Stimulated activated CD8-positive, alpha-beta memory T cell treated with anti-CD3 and anti-CD28 coated beads, Interleukin-15, amount 100 ng/mL, for 4 hours (primary cell): ENCODE measurements around the gene NR4A1.

Experiments used
- DNase-seq, 2 donors: peaks; one replicate each; pipeline ENCODE4 v3.0.0-alpha.2; 2020; ENCODE audit warnings: low read depth in 2 of 2

The NR4A1 gene

DNA sequence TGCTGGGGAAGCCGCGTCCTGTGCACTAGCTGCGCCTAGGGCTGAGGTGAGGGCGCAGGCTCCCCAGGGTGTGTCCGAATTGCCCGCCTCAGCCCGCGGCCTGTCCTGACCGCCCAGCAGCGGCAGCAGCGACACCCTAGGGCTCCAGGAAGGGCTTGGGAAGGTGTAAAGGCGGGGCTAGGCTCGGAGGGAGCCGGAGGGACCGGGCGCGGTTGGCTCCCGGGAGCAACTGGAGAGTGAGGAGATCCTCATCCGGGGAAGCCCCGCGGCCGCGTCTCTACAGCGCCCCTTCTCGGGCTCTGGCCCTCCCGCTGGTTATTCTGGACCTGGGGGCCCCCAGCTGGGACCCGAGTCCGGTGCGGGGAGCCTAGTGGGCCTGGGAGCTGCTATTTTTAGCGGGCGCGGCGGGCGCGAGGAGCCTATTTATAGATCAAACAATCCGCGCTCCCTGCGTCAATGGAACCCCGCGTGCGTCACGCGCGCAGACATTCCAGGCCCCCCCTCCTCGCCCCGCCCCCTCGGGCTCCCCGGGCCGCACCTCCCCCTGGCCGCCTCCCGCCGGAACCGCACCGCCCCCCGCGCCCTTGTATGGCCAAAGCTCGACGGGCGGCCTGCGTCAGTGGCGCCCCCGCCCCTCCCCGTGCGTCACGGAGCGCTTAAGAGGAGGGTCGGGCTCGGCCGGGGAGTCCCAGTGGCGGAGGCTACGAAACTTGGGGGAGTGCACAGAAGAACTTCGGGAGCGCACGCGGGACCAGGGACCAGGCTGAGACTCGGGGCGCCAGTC is at the start of gene NR4A1:
NR4A1 (plus strand) TSS at position 685 of the 784 bp plus-strand sequence. CDS start 2,887 bp downstream, outside the sequence.
- DNase-seq = peak; percentile 97 to 99

DNA sequence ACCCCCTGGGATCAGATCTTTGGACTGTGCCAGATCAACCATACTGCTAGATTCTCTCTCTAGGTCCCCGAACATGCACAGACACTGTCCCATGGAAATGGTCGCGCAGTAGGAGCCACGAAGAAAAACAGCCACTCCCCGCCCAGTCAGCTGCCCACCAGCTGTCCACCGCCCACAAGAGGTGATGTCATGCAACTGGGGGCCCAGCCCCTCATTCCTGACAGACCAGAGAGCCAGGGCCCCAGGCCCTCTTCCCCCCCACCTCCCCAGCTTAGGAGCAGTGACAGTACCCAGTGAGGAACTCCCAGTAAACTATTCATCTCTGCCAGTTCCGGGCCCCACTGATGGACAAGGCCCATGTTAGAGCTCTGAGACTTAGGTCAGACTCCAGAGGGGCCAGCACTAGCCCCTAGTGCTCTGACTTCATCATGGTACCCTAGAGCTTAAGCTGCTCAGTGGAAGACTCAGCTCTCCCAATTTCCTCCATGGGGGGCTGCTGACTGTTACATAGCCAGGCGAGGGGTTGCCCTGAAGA is 48.2 kb upstream of the NR4A1 start:
- no peak for DNase-seq

DNA sequence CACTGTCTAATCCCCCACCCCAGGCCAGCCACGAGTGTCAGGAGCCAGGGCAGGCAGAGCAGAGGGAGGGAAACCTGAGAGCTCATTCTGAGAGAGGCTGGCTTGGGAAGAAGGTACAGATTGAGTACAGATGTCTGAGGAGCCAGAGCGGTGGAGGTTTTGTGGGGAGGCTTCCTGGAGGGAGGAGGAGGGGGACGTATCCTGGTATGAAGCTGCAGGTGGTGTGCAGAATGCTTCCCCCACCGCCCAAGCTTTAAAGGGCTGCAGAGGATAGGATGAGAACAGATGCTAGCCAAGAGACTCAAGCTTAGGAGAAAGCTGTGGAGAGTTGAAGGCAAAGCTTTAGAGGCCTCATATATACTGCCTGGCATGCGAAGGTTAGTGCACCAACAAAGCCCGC is 47.7 kb upstream of the NR4A1 start:
- no peak for DNase-seq

DNA sequence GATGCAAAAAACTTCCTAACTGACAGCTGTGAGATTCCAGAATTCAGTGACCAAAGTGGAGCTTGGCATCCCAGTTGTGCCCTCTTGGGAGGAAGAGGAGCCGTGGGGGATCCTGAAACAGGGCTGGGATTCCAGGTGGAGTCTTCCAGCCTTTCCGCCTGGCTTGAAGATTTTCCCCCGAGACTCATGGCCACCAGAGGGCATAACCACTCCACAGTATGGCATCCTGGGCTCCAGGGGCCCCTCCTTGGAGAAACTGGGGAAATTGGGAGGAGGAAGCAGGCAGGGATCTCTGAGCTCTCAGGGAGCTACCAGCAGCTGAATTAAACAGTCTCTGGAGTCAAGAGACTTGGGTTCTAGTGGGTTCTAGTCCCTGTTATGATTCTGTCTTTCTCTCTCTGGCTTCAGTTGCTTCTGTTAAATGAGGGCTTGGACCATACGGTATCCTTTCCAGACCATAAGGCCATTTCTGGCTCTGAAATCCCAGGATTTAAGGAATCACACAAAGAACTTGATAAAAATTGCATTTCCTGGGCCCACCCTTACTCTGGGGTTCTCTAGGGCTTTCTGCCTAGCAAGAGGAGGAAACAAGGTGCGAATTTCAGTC is 47.1 kb upstream of the NR4A1 start:
- no peak for DNase-seq

DNA sequence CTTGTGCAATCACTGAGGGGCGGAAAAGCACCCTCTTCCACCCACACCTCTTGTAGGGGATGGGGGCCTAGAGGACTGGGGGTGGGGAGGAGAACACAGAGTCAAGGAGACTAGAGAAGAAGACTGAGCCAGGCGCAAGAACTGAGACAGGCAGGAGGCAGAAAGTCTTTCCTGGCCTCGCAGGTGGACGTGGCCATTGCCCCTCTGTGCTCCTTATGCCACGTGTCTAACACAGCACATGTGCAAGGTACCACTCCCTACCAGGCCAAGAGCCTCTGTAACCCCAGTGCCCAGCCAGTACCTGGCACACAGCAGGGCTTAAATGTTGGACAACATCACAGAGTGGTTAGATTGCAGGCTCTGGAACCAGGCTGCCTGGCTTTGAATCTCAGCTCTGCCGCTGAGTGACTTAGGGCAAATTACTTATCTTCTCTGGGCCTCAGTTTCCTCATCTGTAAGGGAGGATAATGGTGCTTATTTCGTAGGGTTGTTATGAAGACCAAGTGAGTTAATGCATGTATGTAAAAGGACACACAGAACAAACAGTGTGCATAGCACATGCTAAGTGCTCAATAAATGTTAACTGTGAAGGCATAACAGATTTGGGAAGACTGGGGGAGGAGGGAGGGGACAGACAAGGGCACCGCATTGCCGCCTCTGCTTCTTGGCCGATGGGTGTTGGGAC is 45.9 kb upstream of the NR4A1 start:
- DNase-seq = no peak

DNA sequence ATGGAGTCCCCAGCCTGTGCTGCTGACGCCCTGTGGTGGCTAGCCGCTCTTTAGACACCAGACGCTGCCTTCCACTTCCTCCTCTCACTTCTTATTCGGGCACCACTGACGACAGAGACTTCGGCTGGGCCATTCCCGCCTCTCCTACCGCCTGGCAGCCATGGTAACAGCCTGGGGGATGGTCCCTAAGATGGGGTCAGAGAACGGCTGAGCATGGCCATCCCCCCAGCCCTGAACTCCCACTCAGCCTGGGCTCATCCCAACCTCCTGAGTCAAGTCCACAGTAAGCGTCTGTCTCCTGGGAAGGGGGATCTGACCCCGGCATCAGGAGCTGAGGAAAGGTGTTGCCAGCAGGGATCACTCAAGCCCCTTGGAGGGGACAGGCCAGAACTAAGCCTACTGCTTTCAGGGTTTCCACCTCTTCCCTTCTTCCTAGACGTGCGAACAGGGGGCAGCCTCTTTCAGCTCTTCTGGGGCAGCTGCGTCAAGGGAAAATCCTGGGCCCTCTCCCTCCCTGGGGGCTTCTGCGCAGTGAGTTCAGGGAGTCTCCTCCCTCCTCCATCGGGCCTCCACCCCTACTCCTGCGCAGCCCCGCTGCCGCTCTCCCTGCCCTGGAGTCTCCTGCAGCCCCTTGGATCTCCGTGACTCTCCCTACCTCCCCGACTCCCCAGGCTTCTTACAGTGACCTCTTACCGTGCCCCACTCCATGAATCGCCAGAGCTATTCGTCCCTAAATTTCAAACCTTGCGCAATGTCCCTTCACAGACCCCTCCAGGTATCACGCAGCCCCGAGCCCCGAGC is 45.1 kb upstream of the NR4A1 start:
- DNase-seq = no peak

DNA sequence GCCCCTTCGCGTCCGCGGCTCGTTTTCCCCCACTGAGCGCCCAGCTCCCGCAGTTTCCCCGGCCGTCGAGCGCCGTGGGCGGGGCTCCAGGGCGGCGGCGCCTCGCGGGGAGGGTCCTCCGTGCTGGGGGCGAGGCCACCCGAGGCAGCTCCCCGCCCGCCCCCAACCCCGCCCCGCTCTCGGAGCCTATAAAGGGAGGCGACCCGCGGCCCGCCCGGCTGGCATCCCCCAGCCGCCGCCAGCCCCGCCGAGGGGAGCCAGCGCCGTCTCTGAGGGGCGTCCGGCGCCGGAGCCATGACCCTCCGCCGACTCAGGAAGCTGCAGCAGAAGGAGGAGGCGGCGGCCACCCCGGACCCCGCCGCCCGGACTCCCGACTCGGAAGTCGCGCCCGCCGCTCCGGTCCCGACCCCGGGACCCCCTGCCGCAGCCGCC is 44.5 kb upstream of the NR4A1 start, which contains the start of gene TAMALIN:
TAMALIN (plus strand) TSS at position 221 of the 432 bp plus-strand sequence; CDS start at position 295, 74 bp downstream.
- DNase-seq = peak; percentile 61 to 68

DNA sequence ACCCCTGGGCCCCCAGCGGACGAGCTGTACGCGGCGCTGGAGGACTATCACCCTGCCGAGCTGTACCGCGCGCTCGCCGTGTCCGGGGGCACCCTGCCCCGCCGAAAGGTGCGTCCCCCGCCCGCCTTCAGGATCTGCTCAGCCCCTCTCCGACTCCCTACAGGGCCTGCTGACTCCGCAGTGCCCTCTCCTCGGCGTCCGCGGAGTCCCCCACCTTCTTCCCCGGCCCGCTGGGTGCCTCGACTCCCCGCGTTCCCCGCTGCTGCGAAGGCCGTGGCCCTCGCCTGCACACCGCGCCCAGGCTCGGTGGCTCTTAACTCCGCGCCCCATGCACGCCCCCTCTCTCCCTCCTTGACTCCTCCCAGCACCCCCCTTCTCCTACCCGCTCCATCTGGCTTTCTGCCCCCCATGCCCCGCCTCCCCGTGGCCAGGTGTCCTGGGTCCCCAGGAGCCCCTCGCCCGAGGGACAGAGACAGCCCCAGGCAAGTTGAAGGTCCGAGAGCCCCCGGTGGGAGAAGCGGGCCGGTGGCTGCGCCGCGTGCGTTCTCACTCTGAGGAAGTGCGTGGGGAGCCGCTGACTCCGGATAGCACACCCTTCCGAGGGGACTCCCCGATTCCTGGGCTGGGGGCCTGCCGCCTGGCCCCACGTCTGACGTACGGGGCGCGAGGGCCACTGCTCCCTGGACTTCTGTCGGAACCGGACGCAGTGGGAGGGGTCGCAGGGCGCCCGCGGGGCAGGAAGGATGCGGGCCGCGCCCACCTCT is 43.9 kb upstream of the NR4A1 start:
- DNase-seq = peak in 1 of 2 donors; percentile 45

DNA sequence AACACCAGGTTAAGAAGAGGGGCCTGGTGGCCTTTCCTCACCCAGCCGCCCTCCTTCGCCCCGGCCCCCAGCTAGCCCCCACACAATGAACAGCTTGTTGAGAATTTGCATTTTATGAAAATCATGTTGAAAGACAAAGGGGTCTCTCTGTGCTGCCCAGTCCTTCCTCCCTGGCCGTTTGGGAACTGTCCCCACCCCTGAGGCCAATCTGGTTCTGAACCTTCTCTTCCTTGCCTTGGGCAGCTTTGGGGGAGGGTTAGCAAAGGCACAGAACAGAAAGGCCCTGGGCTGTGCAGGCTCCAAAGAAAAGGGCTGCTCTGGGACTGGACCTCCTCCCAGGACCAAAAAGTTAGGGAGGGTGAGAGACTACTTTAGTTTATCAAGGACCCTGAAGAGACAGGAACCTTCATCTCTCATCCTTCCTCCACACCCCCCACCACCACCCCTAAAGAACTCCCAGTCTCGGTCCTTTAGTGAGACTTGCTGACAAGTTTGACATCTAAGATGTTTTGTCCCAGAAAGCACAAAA is 43.2 kb upstream of the NR4A1 start:
- DNase-seq = no peak

DNA sequence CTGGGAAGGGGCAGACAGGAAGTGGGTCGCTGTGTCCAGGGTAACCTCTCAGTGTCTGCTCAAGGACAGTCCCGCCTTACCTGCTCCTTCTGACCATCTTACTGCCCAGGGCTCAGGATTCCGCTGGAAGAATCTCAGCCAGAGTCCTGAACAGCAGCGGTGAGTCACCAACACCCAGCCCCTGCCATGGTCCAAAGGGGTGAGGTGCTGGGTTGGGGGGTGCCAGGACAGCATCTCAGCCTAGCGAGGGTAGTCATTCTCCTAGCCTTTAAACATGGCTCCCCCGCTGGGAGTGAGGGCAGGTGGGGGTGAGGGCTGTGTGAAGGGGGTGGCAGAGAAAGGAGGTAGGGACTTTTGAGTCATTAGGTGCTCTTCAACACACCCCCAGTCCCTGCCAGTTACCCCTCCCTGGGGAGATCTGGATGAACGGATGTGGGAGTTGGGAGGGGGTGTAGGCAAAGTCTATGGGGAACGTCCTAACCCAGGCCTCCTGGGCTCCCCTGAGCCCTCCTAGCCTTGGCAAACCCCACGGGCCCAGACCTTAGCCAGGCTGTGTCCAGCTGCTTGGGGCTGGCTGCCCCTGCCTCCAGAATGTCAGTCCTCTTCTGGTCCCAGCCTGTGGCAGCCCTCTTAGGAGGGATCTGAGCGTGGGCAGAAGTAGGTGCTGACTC is 42.0 kb upstream of the NR4A1 start:
- no peak for DNase-seq

DNA sequence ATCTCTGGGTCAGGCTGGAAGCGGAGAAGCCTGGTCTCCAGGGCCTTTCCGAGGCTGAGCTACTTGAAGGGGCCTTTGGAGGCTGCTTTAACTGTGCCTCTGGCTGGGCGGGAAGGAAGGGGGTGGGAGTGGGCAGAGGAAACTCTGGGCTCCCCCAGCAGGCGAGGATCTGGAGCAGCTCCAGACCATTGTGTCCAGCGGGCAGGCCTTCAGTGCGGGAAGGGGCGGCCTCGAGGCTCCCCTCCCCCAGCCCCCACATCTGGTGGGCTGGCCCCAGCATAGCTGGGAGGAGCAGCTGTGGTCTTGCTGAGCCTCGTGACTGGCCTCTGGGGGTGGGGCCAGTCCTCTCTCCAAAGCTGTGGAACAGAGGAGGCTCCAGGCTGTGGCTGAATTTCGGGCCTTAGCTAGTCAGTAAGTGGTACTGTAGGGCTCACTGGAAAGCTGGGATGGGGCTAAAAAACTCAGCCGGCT is 41.1 kb upstream of the NR4A1 start:
- no peak for DNase-seq

DNA sequence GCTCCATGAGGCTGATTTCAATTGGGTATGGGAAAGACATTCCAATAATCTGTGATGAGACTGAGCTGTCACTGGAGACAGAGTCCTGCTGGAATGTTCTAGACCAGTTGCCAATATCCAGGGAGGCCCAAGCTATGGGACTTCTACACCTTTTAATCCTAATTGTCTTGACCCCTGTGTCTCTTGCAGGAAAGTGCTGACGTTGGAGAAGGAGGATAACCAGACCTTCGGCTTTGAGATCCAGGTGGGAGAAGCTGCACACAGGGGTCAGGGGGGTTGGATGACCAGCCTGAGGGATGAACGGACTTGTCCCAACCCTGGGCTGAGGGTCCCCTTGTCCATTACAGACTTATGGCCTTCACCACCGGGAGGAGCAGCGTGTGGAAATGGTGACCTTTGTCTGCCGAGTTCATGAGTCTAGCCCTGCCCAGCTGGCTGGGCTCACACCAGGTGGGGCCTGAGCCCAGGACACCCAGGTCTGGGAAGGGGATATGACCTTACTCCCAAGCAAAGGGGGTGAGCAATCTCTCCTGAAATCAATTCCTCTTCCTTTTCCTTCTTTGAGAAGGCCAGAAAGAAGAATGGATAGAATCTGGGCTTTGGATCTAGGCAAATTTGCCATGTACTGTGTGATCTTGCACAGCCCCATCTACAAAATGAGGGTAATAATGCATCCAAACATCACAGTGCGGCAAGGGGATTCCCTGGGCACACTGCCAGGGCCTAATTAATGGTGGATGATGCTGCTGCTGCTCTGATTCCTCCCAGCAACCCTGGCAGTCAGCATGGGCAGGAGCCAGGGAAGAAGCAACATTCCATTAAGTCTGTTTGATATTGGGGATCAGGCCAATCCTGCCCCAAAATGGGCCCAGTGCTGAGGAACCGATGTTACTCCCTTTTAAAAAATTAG is 40.3 kb upstream of the NR4A1 start:
- DNase-seq = no peak

DNA sequence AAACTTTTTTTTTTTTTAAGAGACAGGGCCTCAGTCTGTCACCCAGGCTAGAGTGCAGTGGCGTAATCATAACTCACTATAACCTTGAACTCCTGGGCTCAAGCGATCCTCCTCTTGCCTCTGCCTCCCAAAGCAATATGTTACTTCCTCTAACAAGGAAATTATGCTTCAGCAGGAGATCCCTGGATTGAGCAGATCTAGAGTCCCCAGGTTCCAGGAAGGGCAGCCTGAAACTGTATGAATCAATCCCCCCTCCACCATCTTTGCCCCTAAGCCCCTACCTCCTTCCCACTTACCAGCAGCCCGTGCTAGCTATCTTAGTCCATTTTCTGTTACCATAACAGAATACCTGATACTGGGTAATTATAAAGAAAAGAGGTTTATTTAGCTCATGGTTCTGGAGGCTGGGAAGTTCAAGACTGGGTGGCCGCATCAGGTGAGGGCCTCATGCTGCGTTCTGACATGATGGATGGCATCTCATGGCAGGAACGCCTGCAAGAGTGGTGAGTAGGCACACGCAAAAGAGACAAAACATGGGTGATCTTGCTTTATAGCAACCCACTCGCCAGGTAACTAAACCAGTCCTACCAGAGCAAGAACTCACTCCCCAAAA is 39.5 kb upstream of the NR4A1 start:
- DNase-seq = no peak

DNA sequence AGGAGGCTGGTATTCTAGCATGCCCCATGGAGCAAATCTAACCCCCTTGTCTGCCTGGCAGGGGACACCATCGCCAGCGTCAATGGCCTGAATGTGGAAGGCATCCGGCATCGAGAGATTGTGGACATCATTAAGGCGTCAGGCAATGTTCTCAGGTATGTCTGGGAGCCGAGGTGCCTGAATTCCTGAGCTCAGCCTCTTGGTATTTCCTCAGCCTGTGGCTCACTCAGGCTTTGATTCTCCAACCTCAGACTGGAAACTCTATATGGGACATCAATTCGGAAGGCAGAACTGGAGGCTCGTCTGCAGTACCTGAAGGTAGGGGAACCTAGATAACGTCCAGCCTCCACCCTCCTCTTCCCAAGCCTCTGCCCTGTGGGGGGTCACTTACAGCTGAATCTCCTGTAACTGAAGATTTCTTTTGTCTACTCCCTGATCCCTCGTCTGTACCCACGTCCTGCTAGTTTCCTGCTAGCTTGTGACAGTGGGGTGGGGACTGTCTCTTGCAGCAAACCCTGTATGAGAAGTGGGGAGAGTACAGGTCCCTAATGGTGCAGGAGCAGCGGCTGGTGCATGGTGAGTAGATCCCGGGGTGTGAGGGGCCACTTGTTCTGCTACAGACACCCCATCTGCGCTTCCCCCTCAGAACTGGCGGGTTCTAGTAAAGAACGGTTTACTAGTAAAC is 37.5 kb upstream of the NR4A1 start:
- no peak for DNase-seq

DNA sequence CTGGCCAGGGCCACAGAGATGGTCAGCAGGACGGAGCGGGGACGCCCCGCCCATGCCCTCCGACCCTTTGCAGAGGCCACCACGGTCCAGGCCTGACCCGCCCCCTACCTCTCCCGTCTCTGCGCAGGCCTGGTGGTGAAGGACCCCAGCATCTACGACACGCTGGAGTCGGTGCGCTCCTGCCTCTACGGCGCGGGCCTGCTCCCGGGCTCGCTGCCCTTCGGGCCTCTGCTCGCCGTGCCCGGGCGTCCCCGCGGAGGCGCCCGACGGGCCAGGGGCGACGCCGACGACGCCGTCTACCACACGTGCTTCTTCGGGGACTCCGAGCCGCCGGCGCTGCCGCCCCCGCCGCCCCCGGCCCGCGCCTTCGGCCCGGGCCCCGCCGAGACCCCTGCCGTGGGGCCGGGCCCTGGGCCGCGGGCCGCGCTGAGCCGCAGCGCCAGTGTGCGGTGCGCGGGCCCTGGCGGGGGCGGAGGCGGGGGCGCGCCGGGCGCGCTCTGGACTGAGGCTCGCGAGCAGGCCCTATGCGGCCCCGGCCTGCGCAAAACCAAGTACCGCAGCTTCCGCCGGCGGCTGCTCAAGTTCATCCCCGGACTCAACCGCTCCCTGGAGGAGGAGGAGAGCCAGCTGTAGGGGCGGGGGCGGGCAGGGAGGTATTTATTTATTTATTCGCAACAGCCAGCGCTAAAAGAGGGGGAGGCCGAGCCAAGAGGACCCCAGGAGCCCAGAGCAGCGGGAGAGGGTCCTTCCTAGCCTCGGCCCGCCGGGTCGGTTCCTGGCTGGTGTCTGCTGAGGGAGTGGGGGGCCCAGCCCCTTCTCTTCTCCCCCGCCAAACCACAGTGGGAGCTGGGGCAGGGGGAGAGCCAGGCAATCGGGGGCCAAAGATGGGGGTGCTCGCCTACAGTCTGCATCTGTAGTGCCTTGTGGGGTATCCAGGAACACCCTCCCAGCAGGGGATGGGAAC is 36.4 kb upstream of the NR4A1 start:
- no peak for DNase-seq

DNA sequence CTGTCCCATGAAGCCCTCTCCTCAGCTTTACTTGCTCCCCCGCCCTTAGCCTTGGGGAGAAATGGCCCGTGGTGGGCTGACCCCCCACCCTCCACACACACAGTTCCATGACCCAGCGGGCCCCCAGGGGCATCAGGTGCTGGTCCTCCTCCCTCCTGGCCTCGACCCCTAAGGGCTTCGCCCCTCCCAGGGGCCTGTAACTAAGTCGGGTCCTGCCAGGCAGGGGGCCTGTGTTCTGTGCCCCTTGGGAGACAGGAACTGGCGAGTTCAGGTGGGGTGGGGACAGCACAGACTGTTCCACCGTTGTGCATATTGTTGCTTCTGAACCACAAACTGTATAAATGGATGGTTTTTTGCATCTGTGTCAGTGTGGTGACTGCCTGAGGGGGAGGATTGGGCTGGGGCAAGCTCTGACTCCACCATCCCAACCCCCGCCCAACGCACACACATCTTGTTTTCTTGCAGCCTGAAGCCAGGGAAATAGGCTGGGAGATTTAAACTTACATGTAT is 35.7 kb upstream of the NR4A1 start:
- DNase-seq = no peak
